HepG2 (cell line): ENCODE measurements around the gene RPL19. TPM values are rescaled to one million over a fixed set of nuclear protein-coding genes. Genes with fewer than 3 reads are reported as not detected.

Experiments used
- ATM ChIP-seq: fragments of 450-650 bp; IDR thresholded peaks from 2 replicates; pipeline ENCODE4 v1.7.1; 2017; ENCODE audit warnings: mild to moderate bottlenecking, borderline replicate concordance
- DMAP1 ChIP-seq: IDR thresholded peaks from 2 replicates; pipeline ENCODE4 v1.6.1; 2016
- EEA1 ChIP-seq: sonication (generic); formaldehyde crosslinking; IDR thresholded peaks from 2 replicates; pipeline ENCODE4 v1.5.1; 2020; ENCODE audit warnings: mild to moderate bottlenecking, missing genetic modification reagents, borderline replicate concordance
- ESRRA ChIP-seq: sonication (generic); formaldehyde crosslinking; IDR thresholded peaks from 2 replicates; pipeline ENCODE4 v1.5.1; 2020; ENCODE audit warnings: mild to moderate bottlenecking, low read depth, missing genetic modification reagents
- FOSL2 ChIP-seq: sonication (generic); formaldehyde crosslinking; IDR thresholded peaks from 2 replicates; pipeline ENCODE4 v1.4.0; 2020; ENCODE audit warnings: missing genetic modification reagents
- FOXM1 ChIP-seq: sonication (generic); formaldehyde crosslinking; IDR thresholded peaks from 2 replicates; pipeline ENCODE4 v1.5.0; 2020; ENCODE audit warnings: missing genetic modification reagents
- GFI1 ChIP-seq: sonication (generic); formaldehyde crosslinking; IDR thresholded peaks from 2 replicates; pipeline ENCODE4 v1.5.0; 2020; ENCODE audit warnings: missing genetic modification reagents, mild to moderate bottlenecking, borderline replicate concordance
- HDAC1 ChIP-seq: sonication (generic); formaldehyde crosslinking; IDR thresholded peaks from 2 replicates; pipeline ENCODE4 v1.5.1; 2020; ENCODE audit warnings: mild to moderate bottlenecking, missing genetic modification reagents
- HNF1A ChIP-seq, 2 experiments: sonication (generic) in 1 of 2; formaldehyde crosslinking in 1 of 2; IDR thresholded peaks; 2 replicates each; pipeline versions ENCODE4 v1.4.0 to v1.6.1; 2016 to 2020; ENCODE audit warnings: borderline replicate concordance in 1 of 2, low read depth in 1 of 2, mild to moderate bottlenecking in 1 of 2, missing genetic modification reagents in 1 of 2
- HOXA3 ChIP-seq: sonication (generic); formaldehyde crosslinking; IDR thresholded peaks from 2 replicates; pipeline ENCODE4 v1.5.0; 2020; ENCODE audit warnings: missing genetic modification reagents
- MED1 ChIP-seq: sonication (generic); formaldehyde crosslinking; IDR thresholded peaks from 2 replicates; pipeline ENCODE4 v1.4.0; 2020; ENCODE audit warnings: missing genetic modification reagents
- MEF2D ChIP-seq: sonication (generic); formaldehyde crosslinking; IDR thresholded peaks from 2 replicates; pipeline ENCODE4 v1.5.1; 2020; ENCODE audit warnings: mild to moderate bottlenecking, missing genetic modification reagents
- MZF1 ChIP-seq: sonication (generic); formaldehyde crosslinking; IDR thresholded peaks from 2 replicates; pipeline ENCODE4 v1.8.1; 2023; ENCODE audit warnings: mild to moderate bottlenecking, missing genetic modification reagents, borderline replicate concordance
- RBM39 ChIP-seq: fragments of 200-400 bp; formaldehyde crosslinking; IDR thresholded peaks from one replicate; pipeline ENCODE4 v1.6.1; 2018; ENCODE audit warnings: antibody characterized with exemption, mild to moderate bottlenecking, low read depth, low read length; ENCODE audit not compliant: poor library complexity, severe bottlenecking
- TGIF2 ChIP-seq: IDR thresholded peaks from 2 replicates; pipeline ENCODE4 v1.6.1; 2016; ENCODE audit warnings: control low read depth, missing compliant biosample characterization
- THAP11 ChIP-seq: IDR thresholded peaks from 2 replicates; pipeline ENCODE4 v1.6.1; 2016; ENCODE audit warnings: missing biosample characterization, missing genetic modification reagents
- YEATS2 ChIP-seq: sonication (generic); formaldehyde crosslinking; IDR thresholded peaks from 2 replicates; pipeline ENCODE4 v1.4.0; 2020; ENCODE audit warnings: missing genetic modification reagents, borderline replicate concordance
- ZFYVE20 ChIP-seq: sonication (generic); formaldehyde crosslinking; IDR thresholded peaks from 2 replicates; pipeline ENCODE4 v1.8.0; 2023; ENCODE audit warnings: low read depth, mild to moderate bottlenecking, moderate library complexity, missing genetic modification reagents, borderline replicate concordance
- ZNF230 ChIP-seq: sonication (generic); formaldehyde crosslinking; IDR thresholded peaks from 2 replicates; pipeline ENCODE4 v1.4.0; 2020; ENCODE audit warnings: mild to moderate bottlenecking, missing genetic modification reagents
- ZNF256 ChIP-seq: sonication (generic); formaldehyde crosslinking; conservative IDR thresholded peaks from 2 replicates; pipeline ENCODE4 v1.4.0; 2020; ENCODE audit warnings: missing genetic modification reagents
- ZNF44 ChIP-seq: sonication (generic); formaldehyde crosslinking; IDR thresholded peaks from 2 replicates; pipeline ENCODE4 v1.5.1; 2020; ENCODE audit warnings: mild to moderate bottlenecking, missing genetic modification reagents
- ZNF562 ChIP-seq: sonication (generic); formaldehyde crosslinking; IDR thresholded peaks from 2 replicates; pipeline ENCODE4 v1.8.0; 2022; ENCODE audit warnings: missing genetic modification reagents, borderline replicate concordance
- ZNF614 ChIP-seq: IDR thresholded peaks from 2 replicates; pipeline ENCODE4 v1.6.1; 2018; ENCODE audit warnings: missing biosample characterization, missing genetic modification reagents, inconsistent platforms, borderline replicate concordance
- ZNF75D ChIP-seq: sonication (generic); formaldehyde crosslinking; IDR thresholded peaks from 2 replicates; pipeline ENCODE4 v1.8.1; 2023; ENCODE audit warnings: missing genetic modification reagents, mild to moderate bottlenecking, borderline replicate concordance
- ZNF839 ChIP-seq: sonication (generic); formaldehyde crosslinking; IDR thresholded peaks from 2 replicates; pipeline ENCODE4 v1.4.0; 2020; ENCODE audit warnings: missing genetic modification reagents, mild to moderate bottlenecking, borderline replicate concordance
- ZZZ3 ChIP-seq: sonication (generic); formaldehyde crosslinking; IDR thresholded peaks from 2 replicates; pipeline ENCODE4 v1.4.0; 2020; ENCODE audit warnings: missing genetic modification reagents, mild to moderate bottlenecking, borderline replicate concordance
- polyA plus RNA-seq, 8 experiments: library from polyadenylated mRNA; depleted of rRNA in 3 of 8; stranded (reverse) in 7 of 8; unstranded in 1 of 8; fragments of >200 nt; fragmentation: Illumina TruSeq in 4 of 8; extraction: Trizol in 4 of 8; gene quantifications; 2 replicates each; pipeline versions ENCODE4 v1.2.1 to v1.2.3, GENCODE V29; 2011 to 2016; ENCODE audit warnings: low read depth in 4 of 8, missing spikeins in 1 of 8, mixed read lengths in 1 of 8; ENCODE audit not compliant: insufficient read depth in 1 of 8
- total RNA-seq, 5 experiments: library from RNA; depleted of rRNA; stranded (reverse); fragments of >200 nt; fragmentation: Illumina TruSeq; extraction: Trizol; gene quantifications; 2 replicates each; pipeline ENCODE4 v1.2.3, GENCODE V29; 2016; ENCODE audit warnings: low read depth in 1 of 5

RPL19 gene
- total and polyA plus RNA-seq, 2 of the 13 experiments (the other 11 are each of a cell fraction or from before 2014, with no cell fraction given), result 2,522 to 2,768 TPM

GRCh38 chr17:39200070-39200879 lies at the start of gene RPL19 (continued):
- TF ChIP-seq ZFYVE20, result peak; percentile 75; the same call in 1 of the 2 replicates
- 0 out of 2 replicates have a peak, but pooled peaks have one; percentile 16 for TF ChIP-seq HDAC1
- peak; percentile 59; the same call in 1 of the 2 replicates for TF ChIP-seq ZNF839 (CRISPR knock-in tag)
- TF ChIP-seq ZZZ3, result peak; percentile 92; the same call in 1 of the 2 replicates
- peak; percentile 25; the same call in 1 of the 2 replicates for TF ChIP-seq HNF1A (IDR thresholded peaks at IDR 0.05; ENCODE audit: low read depth)
- TF ChIP-seq HNF1A (CRISPR knock-in tag; IDR thresholded peaks at IDR 0.05; ENCODE audit: borderline replicate concordance), result peak; percentile 51
- peak; percentile 16; the same call in 1 of the 2 replicates for TF ChIP-seq GFI1 (CRISPR knock-in tag)
- TF ChIP-seq ZNF44, result peak; percentile 82; the same call in 1 of the 2 replicates
- TF ChIP-seq ZNF230, result peak; percentile 92
- TF ChIP-seq ZNF256, result no peak
- 0 out of 2 replicates have a peak, but pooled peaks have one; percentile 34 for TF ChIP-seq ZNF614
- TF ChIP-seq ZNF562, result no peak
- TF ChIP-seq ESRRA (CRISPR knock-in tag), result no peak
- peak; percentile 39; the same call in 1 of the 2 replicates for TF ChIP-seq FOSL2 (CRISPR knock-in tag)
- 0 out of 2 replicates have a peak, but pooled peaks have one; percentile 23 for TF ChIP-seq FOXM1 (CRISPR knock-in tag)
- no peak for TF ChIP-seq ZNF75D
- TF ChIP-seq EEA1 (CRISPR knock-in tag), result peak; percentile 75; the same call in 1 of the 2 replicates
- peak; percentile 87 for TF ChIP-seq MEF2D
- TF ChIP-seq THAP11 (CRISPR knock-in tag), result peak; percentile 68
- TF ChIP-seq RBM39, result peak; percentile 97
- 0 out of 2 replicates have a peak, but pooled peaks have one; percentile 21 for TF ChIP-seq HOXA3
- TF ChIP-seq MZF1 (CRISPR knock-in tag), result no peak
- TF ChIP-seq MED1 (CRISPR knock-in tag), result peak; percentile 47
- TF ChIP-seq DMAP1 (CRISPR knock-in tag), result peak; percentile 95
- no peak for TF ChIP-seq ATM
- peak; percentile 77 for TF ChIP-seq YEATS2 (CRISPR knock-in tag)
- peak; percentile 93 for TF ChIP-seq TGIF2
